OCI-LY1 (cell line): ENCODE results near the gene TAOK1.
A peak's percentile ranks its signal among the peaks of the same experiment; 100 is the strongest.

Experiments
- H2AFZ ChIP-seq: fragments of 200-600 bp; sonication (generic), shearing (Covaris generic); 2 replicates; pipeline ENCODE4 v1.6.0; 2014; ENCODE audit warnings: antibody characterized with exemption, mild to moderate bottlenecking, low read length
- H3F3A ChIP-seq: fragments of 200-600 bp; sonication (generic), shearing (Covaris generic); 2 replicates; pipeline ENCODE4 v1.6.0; 2014; ENCODE audit warnings: mild to moderate bottlenecking, antibody characterized with exemption, low read length, moderate library complexity; ENCODE audit not compliant: insufficient read depth
- H3K27ac ChIP-seq: fragments of 200-600 bp; sonication (generic); 2 replicates; pipeline ENCODE4 v1.5.1; 2014; ENCODE audit warnings: low read length, mixed run types, mild to moderate bottlenecking, low read depth; ENCODE audit not compliant: poor library complexity, severe bottlenecking
- H3K27me3 ChIP-seq: fragments of 200-600 bp; sonication (generic); 2 replicates; pipeline ENCODE4 v1.6.0; 2014; ENCODE audit warnings: antibody characterized with exemption, mild to moderate bottlenecking, low read length, moderate library complexity; ENCODE audit not compliant: insufficient read depth
- H3K36me3 ChIP-seq: fragments of 200-600 bp; sonication (generic); 2 replicates; pipeline ENCODE4 v1.6.1; 2014; ENCODE audit warnings: mild to moderate bottlenecking, antibody characterized with exemption, low read length, moderate library complexity, mixed read lengths; ENCODE audit not compliant: insufficient read depth
- H3K4me1 ChIP-seq: fragments of 200-600 bp; sonication (generic); 2 replicates; pipeline ENCODE4 v1.5.1; 2014; ENCODE audit warnings: mild to moderate bottlenecking, low read length, moderate library complexity; ENCODE audit not compliant: insufficient read depth, severe bottlenecking
- H3K4me2 ChIP-seq: fragments of 200-600 bp; sonication (generic), shearing (Covaris generic); 2 replicates; pipeline ENCODE4 v1.6.1; 2014; ENCODE audit warnings: low read length
- H3K4me3 ChIP-seq: fragments of 200-600 bp; sonication (generic); 2 replicates; pipeline ENCODE4 v1.5.1; 2014; ENCODE audit warnings: low read length, low read depth, mild to moderate bottlenecking, mixed read lengths; ENCODE audit not compliant: poor library complexity, severe bottlenecking
- H3K79me2 ChIP-seq: fragments of 200-600 bp; shearing (Covaris generic); 2 replicates; pipeline ENCODE4 v1.6.1; 2016; ENCODE audit warnings: mixed run types, low read length, mixed read lengths; ENCODE audit not compliant: insufficient read depth
- H3K9ac ChIP-seq: fragments of 200-600 bp; sonication (generic), shearing (Covaris generic); 2 replicates; pipeline ENCODE4 v1.6.1; 2014; ENCODE audit warnings: mild to moderate bottlenecking, low read length, mixed read lengths
- H3K9me2 ChIP-seq: fragments of 200-600 bp; sonication (generic), shearing (Covaris generic); 2 replicates; pipeline ENCODE4 v1.6.1; 2014; ENCODE audit warnings: low read depth, mild to moderate bottlenecking, low read length, mixed read lengths
- H3K9me3 ChIP-seq: fragments of 200-600 bp; shearing (Covaris generic); 2 replicates; pipeline ENCODE4 v1.6.1; 2014; ENCODE audit warnings: low read length, mixed read lengths
- H4K20me1 ChIP-seq: fragments of 200-600 bp; sonication (generic), shearing (Covaris generic); 2 replicates; pipeline ENCODE4 v1.6.0; 2016; ENCODE audit warnings: mild to moderate bottlenecking, low read length; ENCODE audit not compliant: insufficient read depth
- EZH2 ChIP-seq: fragments of 200-600 bp; sonication (generic), shearing (Covaris generic); IDR thresholded peaks from 2 replicates; pipeline ENCODE4 v1.8.0; 2017; ENCODE audit warnings: borderline replicate concordance, mixed run types, mild to moderate bottlenecking, antibody characterized with exemption, low read length, moderate library complexity, mixed read lengths
- TF ChIP-seq, protein P1 (sequence below): fragments of 200-600 bp; sonication (generic), shearing (Covaris generic); IDR thresholded peaks from 2 replicates; pipeline ENCODE4 v1.5.1; 2017; ENCODE audit warnings: mild to moderate bottlenecking, antibody characterized with exemption, low read length, moderate library complexity, mixed read lengths

Gene TAOK1

DNA sequence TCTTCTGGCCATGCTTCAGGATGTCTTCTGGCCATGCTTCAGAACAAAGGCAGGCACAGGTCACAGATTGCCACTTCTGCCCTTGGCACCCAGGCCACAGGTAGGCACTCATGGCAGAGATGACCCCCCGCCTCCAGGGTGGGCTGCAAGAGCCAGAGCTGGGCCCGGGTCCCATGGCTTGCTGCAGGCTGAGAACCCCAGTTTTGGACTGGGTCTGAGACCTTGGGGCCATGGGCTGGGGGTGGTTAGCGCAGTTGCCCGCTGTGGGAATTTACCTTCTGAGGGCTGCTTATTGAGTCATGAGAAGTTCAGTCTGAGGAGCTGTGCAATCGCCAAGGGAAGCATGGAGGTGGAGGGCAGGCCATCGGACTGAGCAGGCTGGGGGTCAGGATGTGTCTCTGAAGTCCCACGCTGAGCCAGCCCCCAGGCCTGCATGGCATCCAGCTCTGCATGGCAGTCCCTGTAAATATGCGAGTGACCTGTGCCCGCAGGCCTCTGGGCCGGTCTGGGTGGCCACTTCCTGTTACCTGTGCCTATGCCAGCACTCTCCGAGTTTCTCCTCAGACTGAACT lies 204.4 kb downstream of the TAOK1 start:
- H3K4me1 ChIP-seq, result peaks cover 41% of the 10 kb centered on the region
- no peaks in the 10 kb centered on the region for H3K79me2 ChIP-seq
- H3K27me3 ChIP-seq, result peaks cover 3% of the 10 kb centered on the region; the same call in 1 of the 2 replicates
- TF ChIP-seq, protein P1, sequence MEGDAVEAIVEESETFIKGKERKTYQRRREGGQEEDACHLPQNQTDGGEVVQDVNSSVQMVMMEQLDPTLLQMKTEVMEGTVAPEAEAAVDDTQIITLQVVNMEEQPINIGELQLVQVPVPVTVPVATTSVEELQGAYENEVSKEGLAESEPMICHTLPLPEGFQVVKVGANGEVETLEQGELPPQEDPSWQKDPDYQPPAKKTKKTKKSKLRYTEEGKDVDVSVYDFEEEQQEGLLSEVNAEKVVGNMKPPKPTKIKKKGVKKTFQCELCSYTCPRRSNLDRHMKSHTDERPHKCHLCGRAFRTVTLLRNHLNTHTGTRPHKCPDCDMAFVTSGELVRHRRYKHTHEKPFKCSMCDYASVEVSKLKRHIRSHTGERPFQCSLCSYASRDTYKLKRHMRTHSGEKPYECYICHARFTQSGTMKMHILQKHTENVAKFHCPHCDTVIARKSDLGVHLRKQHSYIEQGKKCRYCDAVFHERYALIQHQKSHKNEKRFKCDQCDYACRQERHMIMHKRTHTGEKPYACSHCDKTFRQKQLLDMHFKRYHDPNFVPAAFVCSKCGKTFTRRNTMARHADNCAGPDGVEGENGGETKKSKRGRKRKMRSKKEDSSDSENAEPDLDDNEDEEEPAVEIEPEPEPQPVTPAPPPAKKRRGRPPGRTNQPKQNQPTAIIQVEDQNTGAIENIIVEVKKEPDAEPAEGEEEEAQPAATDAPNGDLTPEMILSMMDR, result no peak
- no peak for TF ChIP-seq EZH2
- H3K4me2 ChIP-seq, result peak overlapping the region; percentile 82; the same call in 1 of the 2 replicates
- H4K20me1 ChIP-seq, result no peaks in the 10 kb centered on the region
- no peaks in the 10 kb centered on the region for H3K9me3 ChIP-seq
- no peaks in the 10 kb centered on the region for H3K36me3 ChIP-seq
- H3K4me3 ChIP-seq, result no peak overlapping the region
- H2AFZ ChIP-seq, result no peak overlapping the region
- no peaks in the 10 kb centered on the region for H3F3A ChIP-seq
- H3K9ac ChIP-seq, result no peak overlapping the region
- H3K9me2 ChIP-seq, result no peaks in the 10 kb centered on the region
- no peak overlapping the region for H3K27ac ChIP-seq

DNA sequence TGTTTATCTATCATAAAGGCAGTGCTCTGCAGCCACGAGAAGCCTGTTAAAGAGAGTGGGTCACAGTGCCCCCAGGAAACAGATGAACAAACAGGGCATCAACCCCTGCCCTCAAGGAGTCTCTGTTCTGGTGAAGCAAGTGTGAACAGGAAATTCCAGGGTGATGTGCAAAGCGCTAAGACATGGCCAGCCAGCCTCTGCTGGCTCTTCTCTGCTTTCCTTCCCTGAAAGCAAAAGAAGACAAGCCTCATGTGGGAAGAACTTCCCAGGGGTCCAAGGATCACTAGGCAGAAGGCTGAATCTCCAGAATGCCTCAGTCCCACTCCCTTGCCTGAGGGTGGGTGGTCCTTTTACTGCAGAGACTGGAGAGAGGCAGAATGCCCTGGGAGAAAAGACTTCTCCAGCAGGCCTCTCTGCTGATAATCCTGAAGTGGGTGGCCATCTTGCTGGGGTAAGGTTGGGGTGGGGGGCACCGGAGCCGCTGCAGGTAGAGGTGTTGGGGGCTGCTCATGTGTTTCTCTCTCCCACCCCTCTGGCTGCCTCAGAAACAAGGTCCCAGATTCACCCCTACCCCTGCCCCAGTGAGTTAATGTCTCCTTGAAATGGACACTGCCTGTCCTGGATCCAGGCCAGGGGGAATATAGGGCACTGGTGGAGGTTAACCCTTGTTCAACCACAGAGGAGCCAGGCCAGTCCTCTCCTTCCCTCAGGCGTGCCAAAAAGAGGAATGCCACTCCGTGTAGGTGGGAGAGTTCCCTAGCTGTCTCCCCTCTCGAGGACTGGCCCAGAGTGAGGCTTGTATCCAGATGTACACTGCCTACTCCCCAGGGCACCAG lies 205.2 kb downstream of the TAOK1 start:
- Histone ChIP-seq H3K27ac (no peak overlapping the region), H3K4me2 (no peak overlapping the region), H3K4me3 (no peak overlapping the region), H3K27me3 (peaks cover 3% of the 10 kb centered on the region; the same call in 1 of the 2 replicates), H3K36me3 (no peaks in the 10 kb centered on the region), H3K9me3 (no peaks in the 10 kb centered on the region), H4K20me1 (no peaks in the 10 kb centered on the region), H3K9ac (no peak overlapping the region), H3F3A (no peaks in the 10 kb centered on the region), H2AFZ (no peak overlapping the region), H3K79me2 (no peaks in the 10 kb centered on the region), H3K4me1 (peaks cover 34% of the 10 kb centered on the region), H3K9me2 (no peaks in the 10 kb centered on the region)
- TF ChIP-seq, protein P1, result no peak
- no peak for TF ChIP-seq EZH2

DNA sequence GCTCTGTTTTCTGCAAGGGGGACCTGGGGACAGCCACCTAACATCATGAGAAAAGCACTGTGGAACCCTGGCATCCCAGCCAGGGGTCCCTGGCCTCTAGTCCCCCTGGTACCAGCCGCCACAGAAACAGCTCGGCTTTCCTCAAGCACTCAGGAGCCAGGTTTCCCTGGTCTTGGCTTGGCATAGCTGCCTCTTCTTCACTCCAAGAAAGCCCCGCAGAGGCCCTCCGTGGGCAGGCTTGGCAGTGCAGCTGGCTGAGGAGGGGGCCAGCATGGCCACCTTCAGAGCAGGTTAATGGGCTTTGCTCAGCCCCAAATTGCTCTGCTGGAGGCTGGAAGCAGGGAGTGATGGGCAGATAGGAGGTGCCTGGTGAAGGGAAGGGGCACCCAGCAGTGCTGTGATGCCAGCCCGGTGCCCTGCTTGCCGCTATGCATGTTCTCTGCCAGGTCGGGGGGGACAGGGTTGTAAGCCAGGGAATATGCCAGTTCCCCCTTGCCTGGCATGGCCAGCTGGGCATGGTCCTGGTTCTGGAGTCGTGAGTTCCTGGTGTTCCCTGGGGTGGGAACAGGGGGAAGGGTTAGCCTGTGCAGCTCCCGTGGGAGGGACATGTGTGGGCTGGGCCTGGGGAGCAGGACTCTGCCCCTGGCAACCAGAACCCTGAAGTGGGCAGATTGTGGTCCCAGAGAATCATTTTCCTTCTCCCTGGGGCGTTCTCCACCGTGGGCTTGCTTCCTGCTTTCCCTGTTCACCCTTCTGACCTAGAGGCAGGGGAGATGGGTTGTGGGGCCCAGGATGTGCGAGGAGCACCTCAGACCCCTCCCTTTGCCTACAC lies 206.0 kb downstream of the TAOK1 start:
- H3K9me2 ChIP-seq, result no peaks in the 10 kb centered on the region
- H3K9me3 ChIP-seq, result no peaks in the 10 kb centered on the region
- no peaks in the 10 kb centered on the region for H3K36me3 ChIP-seq
- no peaks in the 10 kb centered on the region for H3F3A ChIP-seq
- no peak overlapping the region for H3K4me2 ChIP-seq
- no peak overlapping the region for H2AFZ ChIP-seq
- H3K27ac ChIP-seq, result no peak overlapping the region
- H3K79me2 ChIP-seq, result no peaks in the 10 kb centered on the region
- H3K9ac ChIP-seq, result no peak overlapping the region
- peaks cover 3% of the 10 kb centered on the region; the same call in 1 of the 2 replicates for H3K27me3 ChIP-seq
- H3K4me1 ChIP-seq, result peaks cover 25% of the 10 kb centered on the region
- TF ChIP-seq, protein P1, result no peak
- no peak for TF ChIP-seq EZH2
- H4K20me1 ChIP-seq, result no peaks in the 10 kb centered on the region
- no peak overlapping the region for H3K4me3 ChIP-seq
